ENCODE data around the gene FLNC.

DNA sequence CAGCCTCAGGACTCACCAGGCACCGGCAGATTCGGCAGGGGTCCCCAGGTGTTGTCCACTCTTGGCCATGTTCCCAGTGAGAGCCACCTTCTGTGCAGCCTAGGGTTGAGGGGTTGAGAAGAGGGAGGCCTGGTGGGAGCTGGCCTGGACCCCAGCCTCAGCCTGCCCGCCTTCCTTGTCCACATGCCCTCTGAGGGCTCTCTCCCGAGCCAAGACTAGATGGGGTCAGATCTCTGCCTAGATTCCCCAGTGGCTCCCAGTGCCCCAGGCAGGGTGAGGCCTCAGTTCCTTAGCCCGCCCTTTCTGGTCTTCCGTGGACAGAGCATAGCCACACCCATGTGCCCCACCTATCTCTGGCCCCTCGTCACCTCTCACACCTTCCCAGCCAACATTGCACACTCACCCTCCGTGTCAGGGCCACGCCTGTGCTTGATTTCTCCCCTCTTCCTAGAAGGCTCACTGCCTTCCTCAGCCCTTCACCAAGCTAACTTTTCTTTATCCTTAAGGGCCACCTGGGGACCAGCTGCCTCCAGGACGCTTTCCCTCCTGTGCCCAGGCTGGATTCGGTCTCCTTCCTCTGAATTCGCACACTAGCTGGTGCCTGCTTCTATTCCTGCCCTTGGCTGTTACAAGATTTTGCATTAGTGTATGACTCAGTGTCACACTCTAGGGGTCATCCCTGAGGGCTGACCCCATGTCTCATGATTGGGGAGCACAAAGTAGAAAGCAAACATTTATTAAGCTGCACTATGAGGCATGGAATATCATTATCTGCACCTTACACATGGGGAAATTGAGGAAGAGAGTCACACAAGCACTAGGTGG lies 72.8 kb downstream of the FLNC start:
- TF ChIP-seq GATA3 (IDR thresholded peaks at IDR 0.05; ENCODE audit: borderline replicate concordance), result no peak
- TF ChIP-seq, protein P1, sequence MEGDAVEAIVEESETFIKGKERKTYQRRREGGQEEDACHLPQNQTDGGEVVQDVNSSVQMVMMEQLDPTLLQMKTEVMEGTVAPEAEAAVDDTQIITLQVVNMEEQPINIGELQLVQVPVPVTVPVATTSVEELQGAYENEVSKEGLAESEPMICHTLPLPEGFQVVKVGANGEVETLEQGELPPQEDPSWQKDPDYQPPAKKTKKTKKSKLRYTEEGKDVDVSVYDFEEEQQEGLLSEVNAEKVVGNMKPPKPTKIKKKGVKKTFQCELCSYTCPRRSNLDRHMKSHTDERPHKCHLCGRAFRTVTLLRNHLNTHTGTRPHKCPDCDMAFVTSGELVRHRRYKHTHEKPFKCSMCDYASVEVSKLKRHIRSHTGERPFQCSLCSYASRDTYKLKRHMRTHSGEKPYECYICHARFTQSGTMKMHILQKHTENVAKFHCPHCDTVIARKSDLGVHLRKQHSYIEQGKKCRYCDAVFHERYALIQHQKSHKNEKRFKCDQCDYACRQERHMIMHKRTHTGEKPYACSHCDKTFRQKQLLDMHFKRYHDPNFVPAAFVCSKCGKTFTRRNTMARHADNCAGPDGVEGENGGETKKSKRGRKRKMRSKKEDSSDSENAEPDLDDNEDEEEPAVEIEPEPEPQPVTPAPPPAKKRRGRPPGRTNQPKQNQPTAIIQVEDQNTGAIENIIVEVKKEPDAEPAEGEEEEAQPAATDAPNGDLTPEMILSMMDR (IDR thresholded peaks at IDR 0.05), result no peak
- no peak for TF ChIP-seq EP300 (IDR thresholded peaks at IDR 0.05)
- TF ChIP-seq TP53 (CRISPR knock-in tag; IDR thresholded peaks at IDR 0.05), result no peak
- no peak for TF ChIP-seq CBX8 (IDR thresholded peaks at IDR 0.05)
- no peak for TF ChIP-seq MAFK (IDR thresholded peaks at IDR 0.05; ENCODE audit: partially characterized antibody)
- TF ChIP-seq, protein P2, sequence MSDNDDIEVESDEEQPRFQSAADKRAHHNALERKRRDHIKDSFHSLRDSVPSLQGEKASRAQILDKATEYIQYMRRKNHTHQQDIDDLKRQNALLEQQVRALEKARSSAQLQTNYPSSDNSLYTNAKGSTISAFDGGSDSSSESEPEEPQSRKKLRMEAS (IDR thresholded peaks at IDR 0.05), result no peak
- TF ChIP-seq, protein P3, sequence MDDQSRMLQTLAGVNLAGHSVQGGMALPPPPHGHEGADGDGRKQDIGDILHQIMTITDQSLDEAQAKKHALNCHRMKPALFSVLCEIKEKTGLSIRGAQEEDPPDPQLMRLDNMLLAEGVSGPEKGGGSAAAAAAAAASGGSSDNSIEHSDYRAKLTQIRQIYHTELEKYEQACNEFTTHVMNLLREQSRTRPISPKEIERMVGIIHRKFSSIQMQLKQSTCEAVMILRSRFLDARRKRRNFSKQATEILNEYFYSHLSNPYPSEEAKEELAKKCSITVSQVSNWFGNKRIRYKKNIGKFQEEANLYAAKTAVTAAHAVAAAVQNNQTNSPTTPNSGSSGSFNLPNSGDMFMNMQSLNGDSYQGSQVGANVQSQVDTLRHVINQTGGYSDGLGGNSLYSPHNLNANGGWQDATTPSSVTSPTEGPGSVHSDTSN (IDR thresholded peaks at IDR 0.05), result no peak
- TF ChIP-seq, protein P4, sequence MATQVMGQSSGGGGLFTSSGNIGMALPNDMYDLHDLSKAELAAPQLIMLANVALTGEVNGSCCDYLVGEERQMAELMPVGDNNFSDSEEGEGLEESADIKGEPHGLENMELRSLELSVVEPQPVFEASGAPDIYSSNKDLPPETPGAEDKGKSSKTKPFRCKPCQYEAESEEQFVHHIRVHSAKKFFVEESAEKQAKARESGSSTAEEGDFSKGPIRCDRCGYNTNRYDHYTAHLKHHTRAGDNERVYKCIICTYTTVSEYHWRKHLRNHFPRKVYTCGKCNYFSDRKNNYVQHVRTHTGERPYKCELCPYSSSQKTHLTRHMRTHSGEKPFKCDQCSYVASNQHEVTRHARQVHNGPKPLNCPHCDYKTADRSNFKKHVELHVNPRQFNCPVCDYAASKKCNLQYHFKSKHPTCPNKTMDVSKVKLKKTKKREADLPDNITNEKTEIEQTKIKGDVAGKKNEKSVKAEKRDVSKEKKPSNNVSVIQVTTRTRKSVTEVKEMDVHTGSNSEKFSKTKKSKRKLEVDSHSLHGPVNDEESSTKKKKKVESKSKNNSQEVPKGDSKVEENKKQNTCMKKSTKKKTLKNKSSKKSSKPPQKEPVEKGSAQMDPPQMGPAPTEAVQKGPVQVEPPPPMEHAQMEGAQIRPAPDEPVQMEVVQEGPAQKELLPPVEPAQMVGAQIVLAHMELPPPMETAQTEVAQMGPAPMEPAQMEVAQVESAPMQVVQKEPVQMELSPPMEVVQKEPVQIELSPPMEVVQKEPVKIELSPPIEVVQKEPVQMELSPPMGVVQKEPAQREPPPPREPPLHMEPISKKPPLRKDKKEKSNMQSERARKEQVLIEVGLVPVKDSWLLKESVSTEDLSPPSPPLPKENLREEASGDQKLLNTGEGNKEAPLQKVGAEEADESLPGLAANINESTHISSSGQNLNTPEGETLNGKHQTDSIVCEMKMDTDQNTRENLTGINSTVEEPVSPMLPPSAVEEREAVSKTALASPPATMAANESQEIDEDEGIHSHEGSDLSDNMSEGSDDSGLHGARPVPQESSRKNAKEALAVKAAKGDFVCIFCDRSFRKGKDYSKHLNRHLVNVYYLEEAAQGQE (IDR thresholded peaks at IDR 0.05), result no peak
- TF ChIP-seq HDAC2 (IDR thresholded peaks at IDR 0.05), result no peak
- TF ChIP-seq SMC3 (IDR thresholded peaks at IDR 0.05), result no peak
- TF ChIP-seq CHD2 (IDR thresholded peaks at IDR 0.05; ENCODE audit: low read length, partially characterized antibody), result no peak
